ENCODE measurements around the gene NTRK2.

Gene NTRK2

GRCh38 chr9:84928419-84928818 lies 258.9 kb downstream of the NTRK2 start:
- in situ Hi-C loops (cut with HindIII; ENCODE audit: low sequenced_read_pairs) = no loop called here

GRCh38 chr9:84929068-84929467 lies 259.5 kb downstream of the NTRK2 start:
- in situ Hi-C loops (cut with HindIII; ENCODE audit: low sequenced_read_pairs) = no loop called here

GRCh38 chr9:84932915-84933527 lies 263.5 kb downstream of the NTRK2 start:
- in situ Hi-C loops (cut with HindIII; ENCODE audit: low sequenced_read_pairs) = no loop called here

- in situ Hi-C loops (cut with HindIII; ENCODE audit: low sequenced_read_pairs) = no loop called here
Measured at GRCh38 chr9:84935528-84936117, 266.1 kb downstream of the NTRK2 start.

GRCh38 chr9:84937180-84937579 lies 267.7 kb downstream of the NTRK2 start:
- in situ Hi-C loops (cut with HindIII; ENCODE audit: low sequenced_read_pairs) = no loop called here

DNA sequence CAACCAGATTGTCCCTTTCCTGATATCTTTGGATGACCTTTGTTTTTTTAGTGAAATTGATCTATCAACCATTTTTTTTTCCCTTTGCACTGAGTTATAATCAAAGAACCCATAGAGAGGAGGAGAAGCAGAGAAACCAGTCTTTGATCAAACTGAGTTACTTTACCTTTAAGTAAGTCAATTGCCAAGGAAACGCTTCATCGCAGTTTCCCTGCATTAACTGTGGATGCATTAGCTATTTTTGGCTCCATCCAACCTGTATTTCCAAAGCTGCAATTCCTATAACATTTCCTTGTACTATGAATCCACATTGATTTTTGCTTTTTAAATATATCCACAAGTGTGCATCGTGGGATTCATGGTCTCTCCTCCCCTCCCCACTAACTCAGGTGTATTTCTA lies 268.1 kb downstream of the NTRK2 start:
- in situ Hi-C loops (cut with HindIII; ENCODE audit: low sequenced_read_pairs) = no loop called here

GRCh38 chr9:84939774-84940173 lies 270.2 kb downstream of the NTRK2 start:
- in situ Hi-C loops (cut with HindIII; ENCODE audit: low sequenced_read_pairs) = no loop called here

DNA sequence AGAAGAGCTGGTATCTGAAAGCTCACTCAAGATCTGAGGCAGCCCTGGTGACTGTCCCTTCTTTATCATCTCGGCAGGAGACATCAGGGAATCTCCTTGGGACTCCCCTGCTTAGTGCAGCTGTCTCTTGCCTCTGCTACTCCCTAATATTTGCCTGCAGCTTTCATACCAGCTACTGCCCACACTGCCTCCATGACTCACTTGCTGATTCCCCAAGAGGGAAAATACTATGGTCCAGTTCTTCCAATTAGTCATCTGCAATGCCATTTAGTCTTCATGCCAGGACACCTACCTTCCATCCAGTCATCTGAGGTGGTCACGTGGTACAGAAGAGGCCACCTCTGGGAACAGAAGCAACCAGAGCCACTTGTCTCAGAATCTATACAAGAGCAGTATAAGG lies 270.8 kb downstream of the NTRK2 start:
- in situ Hi-C loops (cut with HindIII; ENCODE audit: low sequenced_read_pairs) = no loop called here

DNA sequence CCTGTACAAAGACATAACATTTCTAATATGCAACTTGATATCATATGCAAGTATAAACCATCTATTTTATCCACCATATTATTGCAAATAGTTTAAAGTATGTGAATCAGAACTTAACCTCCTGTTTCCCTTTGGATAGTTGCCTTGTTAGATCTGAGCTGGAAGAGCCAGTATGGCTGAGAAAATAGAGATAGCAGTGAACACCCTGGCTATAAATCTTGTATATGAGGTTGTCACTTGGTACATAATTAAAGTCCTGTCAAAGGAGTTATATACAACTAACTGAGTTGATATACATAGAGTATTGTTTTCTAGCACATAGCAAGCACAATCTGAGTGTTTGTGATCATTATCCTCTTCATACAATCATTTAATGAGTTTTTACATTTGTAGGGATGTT lies 272.3 kb downstream of the NTRK2 start:
- in situ Hi-C loops (cut with HindIII; ENCODE audit: low sequenced_read_pairs) = no loop called here

GRCh38 chr9:84943482-84944050 lies 274.0 kb downstream of the NTRK2 start:
- in situ Hi-C loops (cut with HindIII; ENCODE audit: low sequenced_read_pairs) = no loop called here

GRCh38 chr9:84945878-84946538 lies 276.5 kb downstream of the NTRK2 start:
- in situ Hi-C loops (cut with HindIII; ENCODE audit: low sequenced_read_pairs) = no loop called here

GRCh38 chr9:84947412-84947972 lies 278.0 kb downstream of the NTRK2 start:
- in situ Hi-C loops (cut with HindIII; ENCODE audit: low sequenced_read_pairs) = no loop called here

DNA sequence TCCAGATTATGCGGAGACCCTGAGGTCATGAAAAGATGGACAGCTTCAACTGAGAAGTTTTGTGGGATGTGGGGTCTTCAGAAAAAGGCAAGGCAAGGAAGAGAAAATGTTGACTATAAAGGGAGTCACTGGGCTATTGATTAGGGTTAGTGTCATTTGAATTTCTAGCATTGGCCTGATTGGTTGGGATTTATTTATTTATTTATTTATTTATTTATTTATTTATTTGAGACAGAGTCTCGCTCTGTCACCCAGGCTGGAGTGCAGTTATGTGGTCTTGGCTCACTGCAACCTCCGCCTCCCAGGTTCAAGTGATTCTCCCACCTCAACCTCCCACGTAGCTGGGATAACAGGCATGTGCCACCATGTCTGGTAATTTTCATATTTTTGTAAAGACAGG lies 279.7 kb downstream of the NTRK2 start:
- in situ Hi-C loops (cut with HindIII; ENCODE audit: low sequenced_read_pairs) = no loop called here

GRCh38 chr9:84949971-84950370 lies 280.4 kb downstream of the NTRK2 start:
- in situ Hi-C loops (cut with HindIII; ENCODE audit: low sequenced_read_pairs) = no loop called here

- in situ Hi-C loops (cut with HindIII; ENCODE audit: low sequenced_read_pairs) = no loop called here
Measured at GRCh38 chr9:84950879-84951811, 281.6 kb downstream of the NTRK2 start.

DNA sequence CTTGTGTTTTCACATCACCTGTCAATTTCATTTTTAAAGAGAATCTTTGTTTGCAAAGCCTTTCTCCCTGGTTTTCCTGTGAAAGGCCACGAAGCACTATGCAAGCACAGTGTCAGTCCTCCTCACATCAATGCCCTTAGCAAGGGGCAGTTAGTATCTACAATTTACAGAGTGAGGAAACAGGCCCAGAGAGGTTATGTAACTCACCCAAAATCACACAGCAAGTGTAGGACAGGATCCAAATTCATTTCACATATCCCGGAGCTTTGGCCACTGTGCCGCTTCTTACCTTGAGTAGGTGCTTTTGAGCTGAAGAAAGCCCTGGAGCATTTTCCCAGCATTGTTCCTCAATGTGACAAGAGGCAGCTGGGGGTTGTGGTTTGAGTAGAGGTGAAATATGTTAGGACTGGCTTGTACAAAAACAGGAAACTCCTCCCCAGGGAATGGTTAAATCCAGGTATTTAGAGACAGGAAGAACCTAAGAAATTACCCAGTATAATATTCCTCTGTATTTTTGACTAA lies 283.8 kb downstream of the NTRK2 start:
- in situ Hi-C loops (cut with HindIII; ENCODE audit: low sequenced_read_pairs) = no loop called here

- in situ Hi-C loops (cut with HindIII; ENCODE audit: low sequenced_read_pairs) = no loop called here
Measured at GRCh38 chr9:84953797-84954705, 284.5 kb downstream of the NTRK2 start.

DNA sequence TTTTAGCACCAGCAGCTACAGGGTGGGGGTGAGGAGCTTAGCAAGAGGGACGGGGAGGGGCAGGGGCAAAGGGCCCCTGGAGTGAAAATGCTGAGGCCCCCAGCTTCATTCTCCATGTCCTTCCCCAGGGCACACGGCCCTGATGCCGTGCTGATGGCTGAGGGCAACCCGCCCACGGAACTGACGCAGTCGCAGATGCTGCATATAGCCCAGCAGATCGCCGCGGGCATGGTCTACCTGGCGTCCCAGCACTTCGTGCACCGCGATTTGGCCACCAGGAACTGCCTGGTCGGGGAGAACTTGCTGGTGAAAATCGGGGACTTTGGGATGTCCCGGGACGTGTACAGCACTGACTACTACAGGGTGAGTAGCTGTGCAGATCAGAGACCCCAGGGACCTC lies 285.6 kb downstream of the NTRK2 start:
- in situ Hi-C loops (cut with HindIII; ENCODE audit: low sequenced_read_pairs) = no loop called here

GRCh38 chr9:84955971-84956370 lies 286.4 kb downstream of the NTRK2 start:
- in situ Hi-C loops (cut with HindIII; ENCODE audit: low sequenced_read_pairs) = no loop called here

Measured in endothelial cell of hepatic sinusoid (primary cell).